Measurements from ENCODE around the gene SLC6A7. TPM values are rescaled to one million over a fixed set of nuclear protein-coding genes. Genes with fewer than 3 reads are reported as not detected.

The SLC6A7 gene
- total RNA-seq, 1 experiment from 2014 or later, result 0.04 TPM

DNA sequence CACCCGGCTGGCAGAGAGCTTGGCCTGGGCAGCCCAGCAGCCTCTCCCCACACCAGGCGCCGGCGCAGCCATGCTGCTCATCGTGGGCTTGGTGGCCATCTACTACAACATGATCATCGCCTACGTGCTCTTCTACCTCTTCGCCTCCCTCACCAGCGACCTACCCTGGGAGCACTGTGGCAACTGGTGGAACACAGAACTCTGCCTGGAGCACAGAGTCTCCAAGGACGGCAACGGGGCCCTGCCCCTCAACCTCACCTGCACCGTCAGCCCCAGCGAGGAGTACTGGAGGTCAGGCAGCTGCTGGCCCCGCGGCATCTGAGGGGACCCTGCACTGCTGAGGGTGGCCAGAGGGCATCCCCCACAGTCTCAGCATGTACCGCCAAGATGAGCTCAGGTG, 7.1 kb downstream of the SLC6A7 start:
- ChIA-PET CTCF (interaction anchor here (0.6 to 1.6 kb wide), 3 partner anchors 10 to 33 kb away, joined by 4 read pairs; no protein-coding TSS in a partner anchor), POLR2A (no interaction called here)
- DNase-seq (ENCODE audit: low spot score) (no peak), ATAC-seq (no peak)
- TF ChIP-seq ZBTB21 (CRISPR knock-in tag; IDR thresholded peaks at IDR 0.05; ENCODE audit: borderline replicate concordance) (no peak), CBFB (CRISPR knock-in tag; IDR thresholded peaks at IDR 0.05; ENCODE audit: low read depth) (no peak), FOXK1 (CRISPR knock-in tag; IDR thresholded peaks at IDR 0.05) (no peak), SOX15 (CRISPR knock-in tag; IDR thresholded peaks at IDR 0.05) (no peak), ZMAT4 (CRISPR knock-in tag; IDR thresholded peaks at IDR 0.05) (no peak), MLX (CRISPR knock-in tag; IDR thresholded peaks at IDR 0.05) (no peak), FOXP4 (CRISPR knock-in tag; IDR thresholded peaks at IDR 0.05) (no peak), STAT6 (CRISPR knock-in tag; conservative IDR thresholded peaks at IDR 0.05; ENCODE audit: low read depth) (no peak), PRRX2 (CRISPR knock-in tag; IDR thresholded peaks at IDR 0.05) (no peak), IRF2 (CRISPR knock-in tag; IDR thresholded peaks at IDR 0.05; ENCODE audit: borderline replicate concordance, low read depth) (no peak), ESRRA (CRISPR knock-in tag; IDR thresholded peaks at IDR 0.05; ENCODE audit: borderline replicate concordance) (no peak)
- TF ChIP-seq, protein P1, sequence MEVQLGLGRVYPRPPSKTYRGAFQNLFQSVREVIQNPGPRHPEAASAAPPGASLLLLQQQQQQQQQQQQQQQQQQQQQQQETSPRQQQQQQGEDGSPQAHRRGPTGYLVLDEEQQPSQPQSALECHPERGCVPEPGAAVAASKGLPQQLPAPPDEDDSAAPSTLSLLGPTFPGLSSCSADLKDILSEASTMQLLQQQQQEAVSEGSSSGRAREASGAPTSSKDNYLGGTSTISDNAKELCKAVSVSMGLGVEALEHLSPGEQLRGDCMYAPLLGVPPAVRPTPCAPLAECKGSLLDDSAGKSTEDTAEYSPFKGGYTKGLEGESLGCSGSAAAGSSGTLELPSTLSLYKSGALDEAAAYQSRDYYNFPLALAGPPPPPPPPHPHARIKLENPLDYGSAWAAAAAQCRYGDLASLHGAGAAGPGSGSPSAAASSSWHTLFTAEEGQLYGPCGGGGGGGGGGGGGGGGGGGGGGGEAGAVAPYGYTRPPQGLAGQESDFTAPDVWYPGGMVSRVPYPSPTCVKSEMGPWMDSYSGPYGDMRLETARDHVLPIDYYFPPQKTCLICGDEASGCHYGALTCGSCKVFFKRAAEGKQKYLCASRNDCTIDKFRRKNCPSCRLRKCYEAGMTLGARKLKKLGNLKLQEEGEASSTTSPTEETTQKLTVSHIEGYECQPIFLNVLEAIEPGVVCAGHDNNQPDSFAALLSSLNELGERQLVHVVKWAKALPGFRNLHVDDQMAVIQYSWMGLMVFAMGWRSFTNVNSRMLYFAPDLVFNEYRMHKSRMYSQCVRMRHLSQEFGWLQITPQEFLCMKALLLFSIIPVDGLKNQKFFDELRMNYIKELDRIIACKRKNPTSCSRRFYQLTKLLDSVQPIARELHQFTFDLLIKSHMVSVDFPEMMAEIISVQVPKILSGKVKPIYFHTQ (CRISPR knock-in tag; IDR thresholded peaks at IDR 0.05), result no peak
- TF ChIP-seq, protein P2, sequence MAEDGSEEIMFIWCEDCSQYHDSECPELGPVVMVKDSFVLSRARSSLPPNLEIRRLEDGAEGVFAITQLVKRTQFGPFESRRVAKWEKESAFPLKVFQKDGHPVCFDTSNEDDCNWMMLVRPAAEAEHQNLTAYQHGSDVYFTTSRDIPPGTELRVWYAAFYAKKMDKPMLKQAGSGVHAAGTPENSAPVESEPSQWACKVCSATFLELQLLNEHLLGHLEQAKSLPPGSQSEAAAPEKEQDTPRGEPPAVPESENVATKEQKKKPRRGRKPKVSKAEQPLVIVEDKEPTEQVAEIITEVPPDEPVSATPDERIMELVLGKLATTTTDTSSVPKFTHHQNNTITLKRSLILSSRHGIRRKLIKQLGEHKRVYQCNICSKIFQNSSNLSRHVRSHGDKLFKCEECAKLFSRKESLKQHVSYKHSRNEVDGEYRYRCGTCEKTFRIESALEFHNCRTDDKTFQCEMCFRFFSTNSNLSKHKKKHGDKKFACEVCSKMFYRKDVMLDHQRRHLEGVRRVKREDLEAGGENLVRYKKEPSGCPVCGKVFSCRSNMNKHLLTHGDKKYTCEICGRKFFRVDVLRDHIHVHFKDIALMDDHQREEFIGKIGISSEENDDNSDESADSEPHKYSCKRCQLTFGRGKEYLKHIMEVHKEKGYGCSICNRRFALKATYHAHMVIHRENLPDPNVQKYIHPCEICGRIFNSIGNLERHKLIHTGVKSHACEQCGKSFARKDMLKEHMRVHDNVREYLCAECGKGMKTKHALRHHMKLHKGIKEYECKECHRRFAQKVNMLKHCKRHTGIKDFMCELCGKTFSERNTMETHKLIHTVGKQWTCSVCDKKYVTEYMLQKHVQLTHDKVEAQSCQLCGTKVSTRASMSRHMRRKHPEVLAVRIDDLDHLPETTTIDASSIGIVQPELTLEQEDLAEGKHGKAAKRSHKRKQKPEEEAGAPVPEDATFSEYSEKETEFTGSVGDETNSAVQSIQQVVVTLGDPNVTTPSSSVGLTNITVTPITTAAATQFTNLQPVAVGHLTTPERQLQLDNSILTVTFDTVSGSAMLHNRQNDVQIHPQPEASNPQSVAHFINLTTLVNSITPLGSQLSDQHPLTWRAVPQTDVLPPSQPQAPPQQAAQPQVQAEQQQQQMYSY (CRISPR knock-in tag; IDR thresholded peaks at IDR 0.05), result no peak
- no peaks in the 10 kb centered on the region for H3K9me3 Mint-ChIP-seq
- H3K4me1 Mint-ChIP-seq, result no peaks in the 10 kb centered on the region
- no peaks in the 10 kb centered on the region for H3K36me3 Mint-ChIP-seq
- H3K27ac Mint-ChIP-seq, result no peak overlapping the region
- H3K4me3 Mint-ChIP-seq, result no peak overlapping the region
- peaks cover 12% of the 10 kb centered on the region for H3K27me3 Mint-ChIP-seq (ENCODE audit: low read depth)

Measured in WTC11 (cell line).